ENCODE measurements around the gene PPP1CA. TPM values are rescaled to one million over a fixed set of nuclear protein-coding genes. Genes with fewer than 3 reads are reported as not detected.
A peak's percentile ranks its signal among the peaks of the same experiment; 100 is the strongest.

The PPP1CA gene
- total RNA-seq, 4 donors from 2014 or later = 164 to 216 (median 191) TPM

- H3K9me3 ChIP-seq = no peaks in the 10 kb centered on the region
- intact Hi-C loops (cut with DNase I) = no loop called here
- H3K4me3 ChIP-seq (replicated peaks in 1 of 3) = no peak overlapping the region
- no peak for DNase-seq
- peaks cover 11 to 12% of the 10 kb centered on the region in 2 donors for H3K36me3 ChIP-seq
- no peaks in the 10 kb centered on the region for H3K27me3 ChIP-seq
- H3K4me1 ChIP-seq = peaks cover 10 to 37% of the 10 kb centered on the region in 2 donors
- peak overlapping the region in 1 of 3 donors; percentile 24 for H3K27ac ChIP-seq
- TF ChIP-seq POLR2A (IDR thresholded peaks at IDR 0.05) (no peak), CTCF (IDR thresholded peaks at IDR 0.05) (no peak)
- 79 to 85% methylated on average over 9 to 16 of the region's 17 CpGs for WGBS, 2 donors
Observed at GRCh38 chr11:67440229-67441097, 38.8 kb upstream of the PPP1CA start.

DNA sequence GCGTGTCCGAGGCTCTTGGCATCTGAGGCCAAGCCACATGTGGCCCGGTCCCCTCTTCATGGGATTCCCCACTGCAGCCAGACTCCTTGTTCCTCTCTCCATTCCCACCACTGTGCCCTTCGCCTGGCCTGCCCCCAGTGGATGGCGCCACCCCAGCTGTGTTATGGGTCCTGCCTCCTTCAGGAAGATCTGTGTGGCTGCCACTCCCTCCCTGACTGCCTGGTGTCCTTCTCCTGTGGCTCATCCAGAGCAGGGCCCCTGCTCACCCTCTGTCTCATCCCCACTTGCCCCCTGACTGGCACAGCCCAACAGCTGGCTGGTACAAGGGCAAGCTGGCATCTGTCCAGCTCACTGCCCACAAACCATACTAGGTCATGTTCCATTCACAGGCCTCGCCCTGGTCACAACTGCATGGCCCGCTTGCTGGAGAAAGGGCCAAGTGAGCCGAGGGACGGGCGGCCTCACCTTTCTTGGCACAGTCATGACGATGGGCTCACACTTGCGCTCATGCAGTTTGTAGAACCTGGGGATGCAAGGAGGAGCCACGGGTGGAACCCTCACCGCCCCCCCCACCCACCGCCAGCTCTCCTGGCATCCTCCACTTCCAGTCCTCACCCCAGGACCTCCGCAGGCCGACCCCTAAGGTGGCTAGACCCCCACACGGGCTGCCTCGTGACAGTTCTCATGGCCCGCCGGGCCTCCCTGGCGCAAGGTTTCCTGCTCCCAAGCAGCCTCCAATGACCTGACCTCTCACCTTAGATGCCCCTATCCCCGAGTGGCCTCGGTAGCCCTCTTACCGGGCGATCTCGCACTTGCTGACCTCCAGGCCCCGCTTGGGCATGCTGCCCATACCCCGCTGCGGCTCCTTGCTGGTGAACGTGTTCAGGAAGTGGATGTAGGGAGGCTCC lies 37.9 kb upstream of the PPP1CA start:
- Histone ChIP-seq H3K27me3 (no peaks in the 10 kb centered on the region), H3K4me3 (replicated peaks in 1 of 3) (no peak overlapping the region), H3K4me1 (peaks cover 10 to 36% of the 10 kb centered on the region in 2 donors), H3K9me3 (no peaks in the 10 kb centered on the region), H3K27ac (peak overlapping the region in 1 of 3 donors; percentile 24), H3K36me3 (peaks cover 17 to 20% of the 10 kb centered on the region in 2 donors)
- peak in 1 of 6 experiments; percentile 12 for TF ChIP-seq CTCF (IDR thresholded peaks at IDR 0.05)
- no peak for TF ChIP-seq POLR2A (IDR thresholded peaks at IDR 0.05)
- 76 to 80% methylated on average over 26 to 29 of the region's 31 CpGs for WGBS, 2 donors
- peak; percentile 55 to 56 for DNase-seq
- intact Hi-C loops (cut with DNase I) = no loop called here

GRCh38 chr11:67438158-67438902 lies 36.7 kb upstream of the PPP1CA start:
- no peak for TF ChIP-seq POLR2A (IDR thresholded peaks at IDR 0.05)
- TF ChIP-seq CTCF (IDR thresholded peaks at IDR 0.05) = no peak
- Histone ChIP-seq H3K4me3 (replicated peaks in 1 of 3) (no peak overlapping the region), H3K36me3 (peaks cover 28 to 33% of the 10 kb centered on the region in 2 donors), H3K27me3 (no peaks in the 10 kb centered on the region), H3K27ac (no peak overlapping the region), H3K4me1 (peaks cover 5 to 31% of the 10 kb centered on the region in 2 donors), H3K9me3 (no peaks in the 10 kb centered on the region)
- DNase-seq = no peak
- intact Hi-C loops (cut with DNase I) = no loop called here
- WGBS, 2 donors = 74 to 90% methylated on average over 14 to 22 of the region's 41 CpGs

- Histone ChIP-seq H3K4me3 (replicated peaks in 1 of 3) (no peak overlapping the region), H3K27me3 (no peaks in the 10 kb centered on the region), H3K4me1 (peaks cover 5 to 31% of the 10 kb centered on the region in 2 donors), H3K27ac (no peak overlapping the region), H3K36me3 (peaks cover 33 to 38% of the 10 kb centered on the region in 2 donors), H3K9me3 (no peaks in the 10 kb centered on the region)
- TF ChIP-seq POLR2A (IDR thresholded peaks at IDR 0.05) = no peak
- TF ChIP-seq CTCF (IDR thresholded peaks at IDR 0.05) = no peak
- intact Hi-C loops (cut with DNase I) = no loop called here
- DNase-seq = no peak
- WGBS, 2 donors = 73 to 83% methylated on average over 3 of the region's 3 CpGs
Observed at GRCh38 chr11:67437809-67438157, 36.1 kb upstream of the PPP1CA start.

Data from thyroid gland (tissue), 4 donors.